ENCODE measurements around the gene DPYSL5. TPM values are rescaled to one million over a fixed set of nuclear protein-coding genes. Genes with fewer than 3 reads are reported as not detected.
A peak's percentile ranks its signal among the peaks of the same experiment; 100 is the strongest.

The DPYSL5 gene
- total RNA-seq, 3 donors from 2014 or later = not detected

DNA sequence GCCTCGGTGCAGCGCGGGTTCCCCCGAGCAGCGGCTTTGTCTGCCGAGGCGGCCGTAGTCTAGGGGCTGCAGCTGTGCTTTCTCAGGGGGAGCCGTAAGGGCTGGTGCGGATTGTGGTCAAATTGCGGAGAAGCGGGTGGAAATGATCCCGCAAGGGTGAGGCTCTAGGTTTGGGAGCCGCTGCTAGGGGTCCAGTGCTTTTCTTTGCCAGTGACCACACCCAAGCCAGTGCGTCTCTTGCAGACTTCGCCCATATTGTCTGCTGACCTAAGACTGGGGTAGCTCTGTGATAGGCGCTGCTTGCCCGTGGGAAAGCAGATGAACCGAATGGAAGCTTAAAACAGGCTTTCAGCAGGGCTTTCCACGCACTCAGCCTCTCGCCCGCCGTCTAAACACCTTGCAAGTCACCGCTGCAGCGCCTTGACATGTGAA, 2.1 kb downstream of the DPYSL5 start:
- no peaks in the 10 kb centered on the region for H3K9me3 ChIP-seq
- no peak for DNase-seq (ENCODE audit: low spot score in 2 of 2)
- intact Hi-C loops (cut with DNase I; ENCODE audit: low total_unique reads) = no loop called here
- H3K4me3 ChIP-seq = peak overlapping the region in 1 of 3 donors; percentile 67
- H3K27ac ChIP-seq = no peak overlapping the region
- H3K36me3 ChIP-seq = no peaks in the 10 kb centered on the region
- no peak for TF ChIP-seq POLR2AphosphoS5 (IDR thresholded peaks at IDR 0.05)
- no peak for TF ChIP-seq POLR2A (IDR thresholded peaks at IDR 0.05)
- no peak for TF ChIP-seq CTCF (IDR thresholded peaks at IDR 0.05)
- H3K27me3 ChIP-seq = peaks cover 30 to 68% of the 10 kb centered on the region in 2 donors
- H3K4me1 ChIP-seq = peaks cover 25% of the 10 kb centered on the region in 2 donors

- intact Hi-C loops (cut with DNase I; ENCODE audit: low total_unique reads) = no loop called here
- no peak overlapping the region for H3K27ac ChIP-seq
- peaks cover 30 to 64% of the 10 kb centered on the region in 2 donors for H3K27me3 ChIP-seq
These were observed 2.6 kb downstream of the DPYSL5 start for GRCh38 chr2:26850505-26850904.

GRCh38 chr2:26852405-26853306, 4.7 kb downstream of the DPYSL5 start:
- intact Hi-C loops (cut with DNase I; ENCODE audit: low total_unique reads) = no loop called here
- Histone ChIP-seq H3K27me3 (peaks cover 21 to 47% of the 10 kb centered on the region in 2 donors), H3K4me1 (peaks cover 19% of the 10 kb centered on the region in 2 donors), H3K4me3 (no peak overlapping the region), H3K9me3 (no peaks in the 10 kb centered on the region), H3K27ac (no peak overlapping the region), H3K36me3 (no peaks in the 10 kb centered on the region)
- no peak for DNase-seq (ENCODE audit: low spot score in 2 of 2)
- TF ChIP-seq POLR2A (IDR thresholded peaks at IDR 0.05) (no peak), POLR2AphosphoS5 (IDR thresholded peaks at IDR 0.05) (no peak), CTCF (IDR thresholded peaks at IDR 0.05) (no peak)

More at GRCh38 chr2:26850505-26850904, 2.6 kb downstream of the DPYSL5 start:
- Histone ChIP-seq H3K9me3 (no peaks in the 10 kb centered on the region), H3K4me1 (peaks cover 25% of the 10 kb centered on the region in 2 donors), H3K4me3 (no peak overlapping the region), H3K36me3 (no peaks in the 10 kb centered on the region)
- DNase-seq (ENCODE audit: low spot score in 2 of 2) = no peak
- no peak for TF ChIP-seq CTCF (IDR thresholded peaks at IDR 0.05)
- no peak for TF ChIP-seq POLR2A (IDR thresholded peaks at IDR 0.05)
- no peak for TF ChIP-seq POLR2AphosphoS5 (IDR thresholded peaks at IDR 0.05)

DNA sequence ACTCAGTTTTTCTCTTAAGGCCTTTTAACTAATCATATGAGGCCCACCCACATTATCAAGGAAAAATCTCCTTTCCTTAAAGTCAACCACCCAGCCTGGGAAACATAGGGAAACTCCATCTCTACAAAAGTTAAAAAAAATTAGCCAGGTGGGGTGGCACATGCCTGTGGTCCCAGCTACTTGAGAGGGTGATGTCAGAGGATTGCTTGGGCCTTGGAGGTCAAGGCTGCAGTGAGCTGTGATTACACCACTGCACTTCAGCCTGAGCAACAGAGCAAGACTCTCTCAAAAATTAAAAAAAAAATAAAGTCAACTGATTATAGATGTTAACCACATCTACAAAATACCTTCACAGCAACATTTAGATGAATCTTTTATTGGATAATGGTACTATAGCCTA, 5.8 kb downstream of the DPYSL5 start:
- Histone ChIP-seq H3K27ac (no peak overlapping the region), H3K36me3 (no peaks in the 10 kb centered on the region), H3K4me3 (no peak overlapping the region), H3K9me3 (no peaks in the 10 kb centered on the region), H3K4me1 (peaks cover 9 to 13% of the 10 kb centered on the region in 2 donors), H3K27me3 (peaks cover 12 to 36% of the 10 kb centered on the region in 2 donors)
- DNase-seq (ENCODE audit: low spot score in 2 of 2) = no peak
- TF ChIP-seq POLR2AphosphoS5 (IDR thresholded peaks at IDR 0.05) (no peak), CTCF (IDR thresholded peaks at IDR 0.05) (no peak), POLR2A (IDR thresholded peaks at IDR 0.05) (no peak)
- intact Hi-C loops (cut with DNase I; ENCODE audit: low total_unique reads) = no loop called here

GRCh38 chr2:26854283-26854827, 6.4 kb downstream of the DPYSL5 start:
- Histone ChIP-seq H3K4me3 (no peak overlapping the region), H3K9me3 (no peaks in the 10 kb centered on the region), H3K36me3 (no peaks in the 10 kb centered on the region), H3K27me3 (peaks cover 6 to 36% of the 10 kb centered on the region in 2 donors), H3K4me1 (peaks cover 5 to 7% of the 10 kb centered on the region in 2 donors), H3K27ac (no peak overlapping the region)
- intact Hi-C loops (cut with DNase I; ENCODE audit: low total_unique reads) = no loop called here
- DNase-seq (ENCODE audit: low spot score in 2 of 2) = no peak
- TF ChIP-seq POLR2AphosphoS5 (IDR thresholded peaks at IDR 0.05) (no peak), POLR2A (IDR thresholded peaks at IDR 0.05) (no peak), CTCF (IDR thresholded peaks at IDR 0.05) (no peak)
